GM23248 (cell line): ENCODE results near the gene HSF4.

Experiments used
- EZH2 ChIP-seq: fragments of 200-600 bp; sonication (generic); IDR thresholded peaks from 2 replicates; pipeline ENCODE4 v1.6.1; 2018; ENCODE audit warnings: antibody characterized with exemption, mild to moderate bottlenecking; ENCODE audit not compliant: insufficient read depth, poor library complexity, severe bottlenecking
- EZH2phosphoT487 ChIP-seq: fragments of 200-600 bp; sonication (generic); IDR thresholded peaks from 2 replicates; pipeline ENCODE4 v1.6.1; 2018; ENCODE audit warnings: antibody characterized with exemption, moderate library complexity, mild to moderate bottlenecking, low read depth; ENCODE audit not compliant: insufficient read depth

DNA sequence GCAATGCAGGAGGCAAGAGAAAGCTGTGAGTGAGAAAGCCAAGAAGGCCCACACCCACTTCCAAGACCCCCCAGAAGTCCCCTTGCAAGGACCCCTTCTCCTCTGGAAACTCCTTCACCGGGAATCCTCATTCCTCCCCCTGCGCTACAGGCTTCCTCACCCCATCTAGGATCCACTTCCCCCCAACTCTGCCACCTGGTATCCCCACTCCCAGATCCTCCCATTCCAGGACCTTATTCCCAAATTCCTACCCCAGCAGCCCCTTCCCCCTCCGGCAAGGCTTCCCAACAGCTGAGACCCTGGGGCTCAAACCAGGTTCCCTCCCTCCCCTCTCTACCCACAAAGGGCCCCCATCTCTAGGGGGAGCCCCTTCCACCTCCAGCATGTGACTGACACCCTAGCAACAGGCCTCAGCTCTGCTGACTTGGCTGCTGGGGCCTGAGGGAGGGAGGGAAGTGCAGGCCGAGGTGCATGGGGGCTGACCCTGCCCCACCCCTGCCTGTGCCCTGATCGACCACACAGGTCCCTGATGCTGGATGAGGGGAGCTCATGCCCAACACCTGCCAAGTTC is 2.1 kb downstream of the HSF4 start:
- no peak for TF ChIP-seq EZH2phosphoT487
- TF ChIP-seq EZH2, result no peak
